Activated CD4-positive, alpha-beta T cell treated with anti-CD3 and anti-CD28 coated beads for 4 hours (primary cell): ENCODE measurements around the gene TXNL4A.

ENCODE experiments used
- DNase-seq, 2 donors: peaks; one replicate each; pipeline ENCODE4 v3.0.0-alpha.2; 2020

The TXNL4A gene

GRCh38 chr18:79991494-79991893 is 3.1 kb upstream of the TXNL4A start:
- DNase-seq: no peak

GRCh38 chr18:79989195-79989497 is 783 bp upstream of the TXNL4A start:
- DNase-seq: no peak

GRCh38 chr18:79988071-79988450 is 302 bp downstream of the TXNL4A start:
- peak; percentile 43 to 58 for DNase-seq

DNA sequence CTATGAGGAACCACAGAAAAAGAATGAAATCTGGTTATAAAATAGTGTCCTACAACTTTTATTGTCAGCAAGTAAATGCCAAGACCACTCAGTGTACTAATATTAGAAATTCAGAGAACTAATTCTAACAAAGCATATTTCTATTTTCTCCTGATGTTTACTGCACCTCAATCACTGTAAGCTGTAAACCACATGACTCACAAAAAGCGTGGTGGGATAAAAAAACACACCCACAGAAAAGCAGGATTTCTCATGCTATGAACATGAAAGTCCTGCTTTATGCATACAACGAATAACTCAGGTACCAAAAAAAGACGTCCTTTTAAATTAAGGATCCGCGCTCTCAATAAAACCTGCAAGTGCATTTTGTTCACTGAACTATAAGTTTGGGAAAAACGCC is 797 bp downstream of the TXNL4A start:
- no peak for DNase-seq

DNA sequence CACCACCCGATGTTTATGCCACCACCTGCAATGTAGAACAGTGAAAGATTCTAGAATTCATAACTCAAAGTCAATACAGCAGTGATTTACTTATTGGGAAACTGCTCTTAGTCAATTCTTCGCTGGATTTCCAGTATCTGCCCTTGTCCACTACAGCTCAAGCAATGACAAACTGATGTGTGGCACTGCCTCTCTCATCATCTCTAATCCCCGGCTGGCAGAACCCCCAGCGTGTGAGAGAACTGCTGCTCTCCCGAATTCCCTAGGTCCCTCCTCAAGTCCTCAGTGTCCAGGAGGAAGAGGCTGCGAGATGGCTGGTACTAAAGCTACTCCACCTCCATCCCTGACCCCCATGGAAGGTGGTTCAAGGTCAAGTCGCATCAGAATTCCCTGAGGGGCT is 1.6 kb downstream of the TXNL4A start:
- no peak for DNase-seq

- DNase-seq: no peak
These were observed 3.2 kb downstream of the TXNL4A start for GRCh38 chr18:79985172-79985571.

GRCh38 chr18:79983793-79984192 is 4.6 kb downstream of the TXNL4A start:
- DNase-seq: no peak

DNA sequence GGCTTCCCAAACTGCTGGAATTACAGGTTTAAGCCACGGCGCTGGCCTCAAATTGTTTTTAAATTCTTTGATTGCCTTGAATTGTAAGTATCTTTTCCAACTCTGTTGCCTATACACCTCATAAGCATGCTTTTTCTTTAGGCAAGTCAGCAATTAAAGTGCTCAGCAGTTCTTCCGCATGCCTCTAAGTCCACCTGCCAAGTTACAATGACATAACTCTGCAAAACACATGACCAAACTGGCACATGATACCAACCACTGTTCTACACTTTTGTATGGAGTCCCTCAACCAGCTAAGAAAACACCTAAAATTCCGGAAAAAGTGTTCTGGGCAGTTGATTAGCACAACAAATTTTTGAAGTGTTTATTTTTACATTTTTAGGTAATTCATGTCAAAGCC is 5.1 kb downstream of the TXNL4A start:
- DNase-seq: no peak

- DNase-seq: no peak
These were observed 5.6 kb downstream of the TXNL4A start for GRCh38 chr18:79982736-79983135.

GRCh38 chr18:79980585-79980984 is 7.8 kb downstream of the TXNL4A start:
- no peak for DNase-seq

DNA sequence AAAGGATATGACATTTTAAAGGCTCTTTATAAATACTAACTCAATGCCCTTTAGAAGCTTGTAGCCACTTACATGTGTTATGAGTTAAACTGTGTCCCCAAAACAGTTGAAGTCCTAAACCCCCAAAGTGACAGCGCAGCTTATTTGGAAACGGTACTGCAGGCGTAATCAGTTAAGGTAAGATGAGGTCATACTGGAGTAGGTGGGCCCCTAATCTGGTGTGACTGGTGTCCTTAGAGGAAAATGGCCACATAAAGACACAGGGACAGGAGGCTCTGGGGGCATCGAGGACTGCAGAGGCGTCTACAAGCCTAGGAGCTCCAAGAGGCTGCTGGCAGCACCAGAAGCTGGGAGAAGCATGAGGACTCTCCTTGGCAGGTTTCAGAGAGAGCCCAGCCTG is 8.5 kb downstream of the TXNL4A start:
- DNase-seq: no peak

- DNase-seq: no peak
These were observed 12.2 kb downstream of the TXNL4A start for GRCh38 chr18:79975985-79976680.

GRCh38 chr18:79975043-79975442 is 13.3 kb downstream of the TXNL4A start:
- no peak for DNase-seq

DNA sequence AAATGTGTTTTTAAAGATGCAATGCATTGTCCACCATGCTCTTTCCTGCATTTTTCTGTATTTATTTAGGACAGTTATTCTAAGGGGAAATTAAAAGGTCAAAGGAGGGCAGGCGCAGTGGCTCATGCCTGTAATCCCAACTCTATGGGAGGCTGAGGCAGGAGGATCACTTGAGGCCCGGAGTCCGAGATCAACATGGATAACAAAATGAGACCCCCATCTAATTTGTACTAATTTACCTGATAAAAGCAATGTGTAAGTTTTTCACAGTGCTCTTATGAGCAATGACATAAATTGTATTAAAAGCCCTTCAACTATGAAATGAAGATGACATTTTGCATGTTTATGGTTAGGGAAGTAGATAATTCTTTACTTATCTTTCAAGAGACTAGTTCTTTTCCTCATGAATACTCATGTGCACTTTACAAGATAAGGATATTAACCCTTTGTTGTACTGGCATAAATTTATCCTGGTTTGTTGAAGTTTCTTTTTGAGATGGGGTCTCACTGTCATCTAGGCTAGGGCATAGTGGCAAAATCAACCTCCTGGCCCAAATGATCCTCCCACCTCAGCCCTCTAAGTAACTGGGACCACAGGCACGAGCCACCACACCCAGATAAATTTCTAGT is 14.2 kb downstream of the TXNL4A start:
- no peak for DNase-seq

DNA sequence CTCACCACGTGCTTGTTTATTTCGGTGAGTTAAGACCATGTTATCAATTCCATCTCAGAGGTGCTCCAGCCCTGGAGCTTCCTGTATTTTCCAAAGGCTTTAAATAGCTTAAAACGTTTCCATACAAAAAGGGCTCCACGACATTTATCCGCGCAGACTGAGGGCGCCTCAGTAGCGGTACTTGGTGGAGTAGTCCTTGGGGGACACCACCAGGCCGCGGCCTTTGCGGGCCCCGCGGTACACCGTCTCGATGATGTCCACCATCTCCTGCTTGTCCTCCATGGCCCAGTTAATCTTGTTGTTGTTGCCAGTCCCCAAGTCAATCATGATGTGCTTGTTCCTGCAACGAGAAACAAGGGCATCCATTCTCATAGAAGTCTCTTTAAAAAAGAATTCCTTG is 14.8 kb downstream of the TXNL4A start:
- no peak for DNase-seq

GRCh38 chr18:79972720-79973119 is 15.6 kb downstream of the TXNL4A start:
- no peak for DNase-seq

DNA sequence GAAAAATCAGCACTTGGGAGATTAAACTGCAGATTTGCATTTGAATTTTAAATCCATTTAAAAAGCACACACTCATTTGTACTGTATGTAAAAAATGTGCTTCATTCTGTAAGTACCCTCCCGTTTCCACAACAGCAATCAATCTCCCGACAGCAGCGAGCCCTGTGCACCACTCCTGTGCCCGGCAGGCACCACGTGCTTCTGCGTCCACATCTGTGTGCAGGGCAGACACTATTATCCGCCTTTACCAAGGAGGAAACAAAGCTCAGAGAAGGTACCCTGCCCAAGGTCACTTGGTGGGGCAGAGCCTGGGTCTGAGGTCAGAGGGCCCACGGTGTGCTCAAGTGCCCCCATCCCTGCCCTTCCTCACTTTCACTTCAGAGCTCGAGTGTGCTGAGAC is 16.4 kb downstream of the TXNL4A start:
- DNase-seq: no peak

DNA sequence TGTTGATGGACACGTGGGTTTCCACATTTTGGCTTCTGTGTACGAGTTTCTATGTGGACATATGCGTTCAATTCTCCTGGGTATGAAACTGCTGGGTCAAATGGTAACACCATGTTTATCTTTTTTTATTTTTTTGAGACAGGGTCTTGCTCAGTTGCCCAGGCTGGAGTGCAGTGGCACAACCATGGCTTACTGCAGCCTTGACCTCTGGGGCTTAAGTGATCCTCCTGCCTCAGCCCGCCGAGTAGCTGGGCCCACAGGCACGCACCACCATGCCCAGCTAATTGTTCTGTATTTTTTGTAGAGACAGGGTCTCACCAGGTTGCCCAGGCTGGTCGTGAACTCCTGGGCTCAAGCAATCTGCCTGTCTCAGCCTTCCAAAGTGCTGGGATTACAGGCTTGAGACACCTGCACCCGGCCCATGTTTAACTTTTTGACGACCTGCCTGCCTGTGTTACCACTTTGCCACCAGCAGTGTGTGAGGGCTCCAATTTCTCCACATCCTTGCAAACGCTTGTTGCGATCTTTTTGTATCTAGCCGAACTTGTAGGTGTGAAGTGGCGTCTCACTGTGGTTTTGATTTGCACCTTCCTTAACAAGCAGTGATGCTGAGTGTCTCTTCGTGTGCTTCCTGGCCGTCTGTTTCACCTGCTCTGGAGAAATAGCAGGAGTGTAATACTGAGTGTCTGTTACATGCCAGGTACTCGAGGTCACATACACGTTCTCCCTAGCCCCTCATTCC is 17.0 kb downstream of the TXNL4A start:
- no peak for DNase-seq

- no peak for DNase-seq
These were observed 17.8 kb downstream of the TXNL4A start for GRCh38 chr18:79970419-79971133.

- DNase-seq: no peak
These were observed 23.1 kb downstream of the TXNL4A start for GRCh38 chr18:79965119-79965902.

GRCh38 chr18:79964330-79965118 is 23.8 kb downstream of the TXNL4A start, which contains the start of gene HSBP1L1:
Gene HSBP1L1, plus strand, starts transcription at chr18:79964643. Its CDS starts 93 bp downstream, at chr18:79964736.
- peak; percentile 50 to 56 for DNase-seq
